OCI-LY3 (cell line): Measurements from ENCODE around the gene RERG.

Experiments used
- H2AFZ ChIP-seq: fragments of 200-600, 300-600 bp; shearing (Covaris generic); 2 replicates; pipeline ENCODE4 v1.6.0; 2014; ENCODE audit warnings: antibody characterized with exemption, low read depth, low read length
- H3K27ac ChIP-seq: fragments of 200-600, 300-600 bp; sonication (generic); 2 replicates; pipeline ENCODE4 v1.5.1; 2014; ENCODE audit warnings: mild to moderate bottlenecking, low read length, moderate library complexity, mixed read lengths
- H3K27me3 ChIP-seq: fragments of 200-600, 300-600 bp; sonication (generic); 2 replicates; pipeline ENCODE4 v1.6.1; 2014; ENCODE audit warnings: low read depth, low read length, mixed read lengths
- H3K36me3 ChIP-seq: fragments of 200-600, 300-600 bp; sonication (generic); replicated peaks from 2 replicates; pipeline ENCODE3; 2014; ENCODE audit warnings: low read depth, low read length, mixed read lengths
- H3K4me1 ChIP-seq: fragments of 300-600, 200-600 bp; sonication (generic); 2 replicates; pipeline ENCODE4 v1.6.1; 2014; ENCODE audit warnings: low read length, mixed read lengths
- H3K4me2 ChIP-seq: fragments of 200-600, 300-600 bp; sonication (generic); 2 replicates; pipeline ENCODE4 v1.6.1; 2014; ENCODE audit warnings: low read length, mixed read lengths
- H3K4me3 ChIP-seq: fragments of 300-600, 200-600 bp; sonication (generic); 2 replicates; pipeline ENCODE4 v1.5.1; 2014; ENCODE audit warnings: antibody characterized with exemption, mild to moderate bottlenecking, low read length, moderate library complexity
- H3K79me2 ChIP-seq: fragments of 300-600, 200-600 bp; shearing (Covaris generic); 2 replicates; pipeline ENCODE4 v1.6.1; 2014; ENCODE audit warnings: mild to moderate bottlenecking, low read length, mixed read lengths
- H3K9ac ChIP-seq: fragments of 300-600, 200-600 bp; shearing (Covaris generic); 2 replicates; pipeline ENCODE4 v1.6.0; 2014; ENCODE audit warnings: mild to moderate bottlenecking, low read length, moderate library complexity
- H3K9me3 ChIP-seq: fragments of 200-600, 300-600 bp; shearing (Covaris generic); 2 replicates; pipeline ENCODE4 v1.6.1; 2014; ENCODE audit warnings: low read length, mixed read lengths; ENCODE audit not compliant: insufficient read depth
- H4K20me1 ChIP-seq: fragments of 200-600, 300-600 bp; sonication (generic); 2 replicates; pipeline ENCODE4 v1.6.1; 2016; ENCODE audit warnings: low read length, mixed read lengths; ENCODE audit not compliant: insufficient read depth
- CTCF ChIP-seq: fragments of 200-600, 300-600 bp; sonication (generic); IDR thresholded peaks from 2 replicates; pipeline ENCODE4 v1.5.1; 2014; ENCODE audit warnings: antibody characterized with exemption, low read length, low read depth
- EZH2phosphoT487 ChIP-seq: fragments of 200-600 bp; shearing (Covaris generic); IDR thresholded peaks from 2 replicates; pipeline ENCODE4 v1.6.1; 2018; ENCODE audit warnings: antibody characterized with exemption, mixed run types, low read depth

Gene RERG

GRCh38 chr12:15244341-15244740 is 23.1 kb upstream of the RERG start:
- TF ChIP-seq EZH2phosphoT487 (no peak), CTCF (no peak)
- H3K9me3 ChIP-seq: no peaks in the 10 kb centered on the region; the same call in 1 of the 2 replicates
- H3K36me3 ChIP-seq: no peaks in the 10 kb centered on the region
- H3K27ac ChIP-seq: no peak overlapping the region
- no peak overlapping the region for H3K4me2 ChIP-seq
- H3K4me3 ChIP-seq: no peak overlapping the region
- peaks cover 4% of the 10 kb centered on the region; the same call in 1 of the 2 replicates for H3K27me3 ChIP-seq
- no peaks in the 10 kb centered on the region for H3K4me1 ChIP-seq
- no peaks in the 10 kb centered on the region for H4K20me1 ChIP-seq
- H2AFZ ChIP-seq: no peak overlapping the region
- no peaks in the 10 kb centered on the region for H3K79me2 ChIP-seq
- H3K9ac ChIP-seq: no peak overlapping the region

GRCh38 chr12:15243102-15243501 is 21.9 kb upstream of the RERG start:
- Histone ChIP-seq H2AFZ (no peak overlapping the region), H3K79me2 (no peaks in the 10 kb centered on the region), H3K9me3 (no peaks in the 10 kb centered on the region; the same call in 1 of the 2 replicates), H3K27me3 (peaks cover 10% of the 10 kb centered on the region; the same call in 1 of the 2 replicates), H3K4me2 (no peak overlapping the region), H3K9ac (no peak overlapping the region), H3K27ac (no peak overlapping the region), H4K20me1 (no peaks in the 10 kb centered on the region), H3K4me1 (no peaks in the 10 kb centered on the region), H3K36me3 (no peaks in the 10 kb centered on the region), H3K4me3 (no peak overlapping the region)
- TF ChIP-seq EZH2phosphoT487 (no peak), CTCF (no peak)

- Histone ChIP-seq H3K36me3 (no peaks in the 10 kb centered on the region), H3K4me3 (no peak overlapping the region), H3K27me3 (peaks cover 10% of the 10 kb centered on the region; the same call in 1 of the 2 replicates), H3K79me2 (no peaks in the 10 kb centered on the region), H4K20me1 (no peaks in the 10 kb centered on the region), H3K4me2 (no peak overlapping the region), H3K4me1 (no peaks in the 10 kb centered on the region), H2AFZ (no peak overlapping the region), H3K27ac (no peak overlapping the region), H3K9me3 (no peaks in the 10 kb centered on the region), H3K9ac (no peak overlapping the region)
- TF ChIP-seq CTCF (no peak), EZH2phosphoT487 (no peak)
Observed at GRCh38 chr12:15240898-15241297, 19.7 kb upstream of the RERG start.

GRCh38 chr12:15234508-15234907 is 13.3 kb upstream of the RERG start:
- Histone ChIP-seq H3K4me3 (no peak overlapping the region), H3K27me3 (peaks cover 17% of the 10 kb centered on the region), H3K9me3 (no peaks in the 10 kb centered on the region), H3K36me3 (no peaks in the 10 kb centered on the region), H3K79me2 (no peaks in the 10 kb centered on the region), H4K20me1 (no peaks in the 10 kb centered on the region), H3K4me2 (no peak overlapping the region), H3K9ac (no peak overlapping the region), H3K27ac (no peak overlapping the region), H2AFZ (no peak overlapping the region), H3K4me1 (no peaks in the 10 kb centered on the region)
- TF ChIP-seq EZH2phosphoT487 (no peak), CTCF (no peak)
